Measurements from ENCODE around the gene RTN1. TPM values are rescaled to one million over a fixed set of nuclear protein-coding genes. Genes with fewer than 3 reads are reported as not detected.

RTN1 gene
- polyA plus RNA-seq, 2 of the 4 experiments (the other 2 are of a cell fraction): 0.09 TPM; not detected in 1

DNA sequence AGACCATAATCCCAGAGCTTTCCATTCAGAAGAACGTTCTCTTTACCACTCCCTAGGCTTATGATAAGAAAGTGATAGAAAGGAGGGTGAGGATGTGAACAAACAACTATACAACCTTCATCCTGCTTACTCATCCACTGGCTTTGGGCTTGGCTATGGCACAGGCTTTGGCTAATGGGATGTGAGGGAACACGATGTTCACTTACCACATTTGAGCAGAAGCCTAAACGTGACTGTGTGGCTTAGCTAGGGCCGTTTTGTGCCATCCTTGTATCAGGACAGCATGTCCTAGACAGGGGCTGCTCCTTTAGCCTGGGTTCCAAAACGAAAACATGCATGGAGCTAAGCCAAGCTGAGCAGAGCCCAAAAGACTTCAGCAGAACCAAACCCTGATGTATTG lies 175.4 kb downstream of the RTN1 start:
- CTCF ChIA-PET: interaction anchor here (1.2 kb wide), 1 partner anchor 16 kb away, joined by 3 read pairs; no protein-coding TSS in a partner anchor
- TF ChIP-seq PHF8 (IDR thresholded peaks at IDR 0.05; ENCODE audit: borderline replicate concordance, low read depth) (no peak), HOXB13 (CRISPR knock-in tag; IDR thresholded peaks at IDR 0.05; ENCODE audit: low read depth) (no peak)
- TF ChIP-seq, protein P1, sequence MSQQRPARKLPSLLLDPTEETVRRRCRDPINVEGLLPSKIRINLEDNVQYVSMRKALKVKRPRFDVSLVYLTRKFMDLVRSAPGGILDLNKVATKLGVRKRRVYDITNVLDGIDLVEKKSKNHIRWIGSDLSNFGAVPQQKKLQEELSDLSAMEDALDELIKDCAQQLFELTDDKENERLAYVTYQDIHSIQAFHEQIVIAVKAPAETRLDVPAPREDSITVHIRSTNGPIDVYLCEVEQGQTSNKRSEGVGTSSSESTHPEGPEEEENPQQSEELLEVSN (IDR thresholded peaks at IDR 0.05; ENCODE audit: borderline replicate concordance, low read depth): no peak
- no peak overlapping the region for H3K4me2 ChIP-seq
- whole genome bisulfite sequencing (ENCODE audit: missing lambda C conversion rate): 0% methylated on average over 5 of the region's 5 CpGs
- H3K9me3 ChIP-seq: no peaks in the 10 kb centered on the region
- DNase-seq (ENCODE audit: low read depth in 1 of 2, low spot score in 1 of 2) (no peak), FAIRE-seq (no peak), ATAC-seq (no peak)
- no peaks in the 10 kb centered on the region for H3K4me1 ChIP-seq
- no peak overlapping the region for H3K27ac ChIP-seq
- POLR2A ChIA-PET: no interaction called here
- H3K4me3 ChIP-seq: no peak overlapping the region

DNA sequence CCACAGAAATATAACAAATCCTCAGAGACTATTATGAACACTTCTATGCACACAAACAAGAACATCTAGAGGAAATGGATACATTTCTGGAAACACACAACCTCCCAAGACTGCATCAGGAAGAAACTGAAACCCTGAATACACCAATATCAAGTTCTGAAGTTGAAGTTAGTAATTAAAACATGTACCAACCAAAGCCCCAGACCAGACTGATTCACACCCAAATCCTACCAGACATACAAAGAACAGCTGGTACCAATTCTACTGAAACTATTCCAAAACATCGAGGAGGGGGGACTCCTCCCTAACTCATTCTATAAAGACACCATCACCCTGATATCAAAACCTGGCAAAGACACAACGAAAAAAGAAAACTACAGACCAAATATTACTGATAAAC lies 179.3 kb downstream of the RTN1 start:
- TF ChIP-seq MAZ (IDR thresholded peaks at IDR 0.05; ENCODE audit: borderline replicate concordance, low read depth, low read length) (no peak), RAD21 (conservative IDR thresholded peaks at IDR 0.05 in 1 of 2, IDR thresholded peaks at IDR 0.05 in 1 of 2) (no peak), KDM1A (IDR thresholded peaks at IDR 0.05; ENCODE audit: low read depth) (no peak), FOSL2 (IDR thresholded peaks at IDR 0.05) (no peak), FOSL2 (CRISPR knock-in tag; IDR thresholded peaks at IDR 0.05) (no peak), CHD4 (IDR thresholded peaks at IDR 0.05; ENCODE audit: borderline replicate concordance) (no peak), RFX5 (IDR thresholded peaks at IDR 0.05) (no peak), EHMT2 (IDR thresholded peaks at IDR 0.05; ENCODE audit: low read depth) (no peak), HEYL (CRISPR knock-in tag; IDR thresholded peaks at IDR 0.05) (no peak), ZNF302 (CRISPR knock-in tag; IDR thresholded peaks at IDR 0.05) (no peak), ZSCAN20 (CRISPR knock-in tag; IDR thresholded peaks at IDR 0.05) (no peak), KDM5A (IDR thresholded peaks at IDR 0.05) (no peak), CBX8 (IDR thresholded peaks at IDR 0.05) (no peak), POLR2AphosphoS2 (conservative IDR thresholded peaks at IDR 0.05; ENCODE audit: low read length) (no peak), JUN (IDR thresholded peaks at IDR 0.05) (no peak), CHD2 (IDR thresholded peaks at IDR 0.05; ENCODE audit: low read length, partially characterized antibody) (no peak), FOSB (CRISPR knock-in tag; IDR thresholded peaks at IDR 0.05) (no peak), EP300 (IDR thresholded peaks at IDR 0.05) (no peak), SREBF2 (IDR thresholded peaks at IDR 0.05) (no peak), NR3C1 (IDR thresholded peaks at IDR 0.05) (no peak)
- TF ChIP-seq, protein P2, sequence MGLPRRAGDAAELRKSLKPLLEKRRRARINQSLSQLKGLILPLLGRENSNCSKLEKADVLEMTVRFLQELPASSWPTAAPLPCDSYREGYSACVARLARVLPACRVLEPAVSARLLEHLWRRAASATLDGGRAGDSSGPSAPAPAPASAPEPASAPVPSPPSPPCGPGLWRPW (IDR thresholded peaks at IDR 0.05): no peak

DNA sequence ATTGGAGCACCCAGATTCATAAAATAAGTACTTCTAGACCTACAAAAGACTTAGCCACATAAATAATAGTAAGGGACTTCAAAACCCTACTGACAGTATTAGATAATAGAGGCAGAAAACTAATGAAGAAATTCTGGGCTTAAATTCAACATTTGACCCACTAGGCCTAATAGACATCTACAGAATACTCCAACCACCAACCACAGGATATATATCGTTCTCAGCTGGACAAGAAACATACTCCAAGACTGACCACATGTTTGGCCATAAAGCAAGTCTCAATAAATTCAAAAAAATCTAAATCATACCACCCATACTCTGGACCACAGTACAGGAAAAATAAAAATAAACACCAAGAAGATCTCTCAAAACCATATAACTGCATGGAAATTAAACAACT lies 180.2 kb downstream of the RTN1 start:
- no peaks in the 10 kb centered on the region for H3K4me1 ChIP-seq
- FAIRE-seq (no peak), ATAC-seq (no peak), DNase-seq (ENCODE audit: low read depth in 1 of 2, low spot score in 1 of 2) (no peak)
- H3K9me3 ChIP-seq: no peaks in the 10 kb centered on the region
- POLR2A ChIA-PET: no interaction called here
- no peak overlapping the region for H3K4me2 ChIP-seq
- no peak overlapping the region for H3K27ac ChIP-seq
- TF ChIP-seq FOXS1 (CRISPR knock-in tag; IDR thresholded peaks at IDR 0.05) (no peak), RARB (CRISPR knock-in tag; IDR thresholded peaks at IDR 0.05) (no peak), RAD21 (conservative IDR thresholded peaks at IDR 0.05 in 1 of 2, IDR thresholded peaks at IDR 0.05 in 1 of 2) (no peak), MAFK (IDR thresholded peaks at IDR 0.05; ENCODE audit: partially characterized antibody) (no peak), HEYL (CRISPR knock-in tag; IDR thresholded peaks at IDR 0.05) (no peak), HOXA7 (CRISPR knock-in tag; IDR thresholded peaks at IDR 0.05) (no peak), POLR2A (IDR thresholded peaks at IDR 0.05; ENCODE audit: low read length) (no peak), FOSB (CRISPR knock-in tag; IDR thresholded peaks at IDR 0.05) (no peak), NR3C1 (IDR thresholded peaks at IDR 0.05) (no peak), ZFP36 (IDR thresholded peaks at IDR 0.05; ENCODE audit: borderline replicate concordance, partially characterized antibody) (no peak), CHD4 (IDR thresholded peaks at IDR 0.05; ENCODE audit: borderline replicate concordance) (no peak), FOSL2 (IDR thresholded peaks at IDR 0.05) (no peak), FOSL2 (CRISPR knock-in tag; IDR thresholded peaks at IDR 0.05) (no peak), ESRRA (IDR thresholded peaks at IDR 0.05; ENCODE audit: borderline replicate concordance, low read length) (no peak), SMC3 (IDR thresholded peaks at IDR 0.05) (no peak)
- TF ChIP-seq, protein P3, sequence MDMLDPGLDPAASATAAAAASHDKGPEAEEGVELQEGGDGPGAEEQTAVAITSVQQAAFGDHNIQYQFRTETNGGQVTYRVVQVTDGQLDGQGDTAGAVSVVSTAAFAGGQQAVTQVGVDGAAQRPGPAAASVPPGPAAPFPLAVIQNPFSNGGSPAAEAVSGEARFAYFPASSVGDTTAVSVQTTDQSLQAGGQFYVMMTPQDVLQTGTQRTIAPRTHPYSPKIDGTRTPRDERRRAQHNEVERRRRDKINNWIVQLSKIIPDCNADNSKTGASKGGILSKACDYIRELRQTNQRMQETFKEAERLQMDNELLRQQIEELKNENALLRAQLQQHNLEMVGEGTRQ (IDR thresholded peaks at IDR 0.05): no peak
- TF ChIP-seq, protein P2 (IDR thresholded peaks at IDR 0.05): no peak
- TF ChIP-seq, protein P4, sequence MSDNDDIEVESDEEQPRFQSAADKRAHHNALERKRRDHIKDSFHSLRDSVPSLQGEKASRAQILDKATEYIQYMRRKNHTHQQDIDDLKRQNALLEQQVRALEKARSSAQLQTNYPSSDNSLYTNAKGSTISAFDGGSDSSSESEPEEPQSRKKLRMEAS (IDR thresholded peaks at IDR 0.05): no peak
- 0% methylated on average over 1 of the region's 1 CpG for WGBS (ENCODE audit: missing lambda C conversion rate)
- CTCF ChIA-PET: no interaction called here
- H3K4me3 ChIP-seq: no peak overlapping the region

More for the DNA sequence above, 179.3 kb downstream of the RTN1 start:
- no peak for FAIRE-seq
- CTCF ChIA-PET: no interaction called here
- H3K4me3 ChIP-seq: no peak overlapping the region
- H3K27ac ChIP-seq: no peak overlapping the region
- no peaks in the 10 kb centered on the region for H3K9me3 ChIP-seq
- H3K4me2 ChIP-seq: no peak overlapping the region
- WGBS (ENCODE audit: missing lambda C conversion rate): 0% methylated on average over 2 of the region's 2 CpGs
- no peak for ATAC-seq
- no peak for DNase-seq (ENCODE audit: low read depth in 1 of 2, low spot score in 1 of 2)
- POLR2A ChIA-PET: no interaction called here
- H3K4me1 ChIP-seq: no peaks in the 10 kb centered on the region
